ENCODE data around the gene TTC32.

TTC32 gene

GRCh38 chr2:19857806-19858205, 44.0 kb downstream of the TTC32 start:
- Histone ChIP-seq H3K9ac (ENCODE audit: low read depth, low read length) (no peak overlapping the region), H3K27me3 (ENCODE audit: control insufficient read depth, insufficient read depth, low read length) (no peaks in the 10 kb centered on the region), H3K4me1 (ENCODE audit: control insufficient read depth, insufficient read depth, low read length) (peaks cover 6% of the 10 kb centered on the region), H3K4me3 (ENCODE audit: low read length) (no peak overlapping the region), H3K36me3 (ENCODE audit: insufficient read depth, low read length) (no peaks in the 10 kb centered on the region), H3K9me3 (replicated peaks; ENCODE audit: low read length) (no peaks in the 10 kb centered on the region), H3K4me2 (ENCODE audit: low read length) (no peak overlapping the region)

GRCh38 chr2:19857100-19857499, 44.7 kb downstream of the TTC32 start:
- Histone ChIP-seq H3K9me3 (replicated peaks; ENCODE audit: low read length) (no peaks in the 10 kb centered on the region), H3K4me2 (ENCODE audit: low read length) (no peak overlapping the region), H3K36me3 (ENCODE audit: insufficient read depth, low read length) (no peaks in the 10 kb centered on the region), H3K4me3 (ENCODE audit: low read length) (no peak overlapping the region), H3K27me3 (ENCODE audit: control insufficient read depth, insufficient read depth, low read length) (no peaks in the 10 kb centered on the region), H3K4me1 (ENCODE audit: control insufficient read depth, insufficient read depth, low read length) (peaks cover 6% of the 10 kb centered on the region), H3K9ac (ENCODE audit: low read depth, low read length) (no peak overlapping the region)

GRCh38 chr2:19855542-19856431, 46.0 kb downstream of the TTC32 start:
- Histone ChIP-seq H3K36me3 (ENCODE audit: insufficient read depth, low read length) (no peaks in the 10 kb centered on the region), H3K4me1 (ENCODE audit: control insufficient read depth, insufficient read depth, low read length) (no peaks in the 10 kb centered on the region), H3K9me3 (replicated peaks; ENCODE audit: low read length) (no peaks in the 10 kb centered on the region), H3K4me2 (ENCODE audit: low read length) (no peak overlapping the region), H3K9ac (ENCODE audit: low read depth, low read length) (no peak overlapping the region), H3K27me3 (ENCODE audit: control insufficient read depth, insufficient read depth, low read length) (no peaks in the 10 kb centered on the region), H3K4me3 (ENCODE audit: low read length) (no peak overlapping the region)

- Histone ChIP-seq H3K4me2 (ENCODE audit: low read length) (no peak overlapping the region), H3K27me3 (ENCODE audit: control insufficient read depth, insufficient read depth, low read length) (no peaks in the 10 kb centered on the region), H3K9ac (ENCODE audit: low read depth, low read length) (no peak overlapping the region), H3K4me3 (ENCODE audit: low read length) (no peak overlapping the region), H3K4me1 (ENCODE audit: control insufficient read depth, insufficient read depth, low read length) (no peaks in the 10 kb centered on the region), H3K9me3 (replicated peaks; ENCODE audit: low read length) (no peaks in the 10 kb centered on the region), H3K36me3 (ENCODE audit: insufficient read depth, low read length) (no peaks in the 10 kb centered on the region)
Observed at GRCh38 chr2:19854596-19855541, 46.9 kb downstream of the TTC32 start.

GRCh38 chr2:19851116-19851695, 50.6 kb downstream of the TTC32 start:
- no peaks in the 10 kb centered on the region for H3K4me1 ChIP-seq (ENCODE audit: control insufficient read depth, insufficient read depth, low read length)
- H3K4me3 ChIP-seq (ENCODE audit: low read length), result no peak overlapping the region
- H3K27me3 ChIP-seq (ENCODE audit: control insufficient read depth, insufficient read depth, low read length), result peaks cover 2% of the 10 kb centered on the region
- H3K9me3 ChIP-seq (replicated peaks; ENCODE audit: low read length), result no peaks in the 10 kb centered on the region
- H3K36me3 ChIP-seq (ENCODE audit: insufficient read depth, low read length), result no peaks in the 10 kb centered on the region
- no peak overlapping the region for H3K4me2 ChIP-seq (ENCODE audit: low read length)
- H3K9ac ChIP-seq (ENCODE audit: low read depth, low read length), result no peak overlapping the region

GRCh38 chr2:19850056-19851050, 51.4 kb downstream of the TTC32 start:
- H3K9me3 ChIP-seq (replicated peaks; ENCODE audit: low read length), result no peaks in the 10 kb centered on the region
- no peak overlapping the region for H3K9ac ChIP-seq (ENCODE audit: low read depth, low read length)
- H3K4me1 ChIP-seq (ENCODE audit: control insufficient read depth, insufficient read depth, low read length), result no peaks in the 10 kb centered on the region
- no peak overlapping the region for H3K4me3 ChIP-seq (ENCODE audit: low read length)
- peaks cover 7% of the 10 kb centered on the region for H3K27me3 ChIP-seq (ENCODE audit: control insufficient read depth, insufficient read depth, low read length)
- no peaks in the 10 kb centered on the region for H3K36me3 ChIP-seq (ENCODE audit: insufficient read depth, low read length)
- no peak overlapping the region for H3K4me2 ChIP-seq (ENCODE audit: low read length)

- Histone ChIP-seq H3K4me2 (ENCODE audit: low read length) (no peak overlapping the region), H3K27me3 (ENCODE audit: control insufficient read depth, insufficient read depth, low read length) (peaks cover 7% of the 10 kb centered on the region), H3K36me3 (ENCODE audit: insufficient read depth, low read length) (no peaks in the 10 kb centered on the region), H3K4me3 (ENCODE audit: low read length) (no peak overlapping the region), H3K4me1 (ENCODE audit: control insufficient read depth, insufficient read depth, low read length) (no peaks in the 10 kb centered on the region), H3K9ac (ENCODE audit: low read depth, low read length) (no peak overlapping the region), H3K9me3 (replicated peaks; ENCODE audit: low read length) (no peaks in the 10 kb centered on the region)
Observed at GRCh38 chr2:19848952-19849351, 52.8 kb downstream of the TTC32 start.

GRCh38 chr2:19848029-19848750, 53.6 kb downstream of the TTC32 start:
- Histone ChIP-seq H3K9ac (ENCODE audit: low read depth, low read length) (no peak overlapping the region), H3K9me3 (replicated peaks; ENCODE audit: low read length) (no peaks in the 10 kb centered on the region), H3K4me2 (ENCODE audit: low read length) (no peak overlapping the region), H3K4me1 (ENCODE audit: control insufficient read depth, insufficient read depth, low read length) (no peaks in the 10 kb centered on the region), H3K36me3 (ENCODE audit: insufficient read depth, low read length) (no peaks in the 10 kb centered on the region), H3K4me3 (ENCODE audit: low read length) (no peak overlapping the region), H3K27me3 (ENCODE audit: control insufficient read depth, insufficient read depth, low read length) (peaks cover 7% of the 10 kb centered on the region)

GRCh38 chr2:19847486-19847885, 54.3 kb downstream of the TTC32 start:
- no peaks in the 10 kb centered on the region for H3K36me3 ChIP-seq (ENCODE audit: insufficient read depth, low read length)
- H3K4me1 ChIP-seq (ENCODE audit: control insufficient read depth, insufficient read depth, low read length), result no peaks in the 10 kb centered on the region
- H3K9ac ChIP-seq (ENCODE audit: low read depth, low read length), result no peak overlapping the region
- no peak overlapping the region for H3K4me3 ChIP-seq (ENCODE audit: low read length)
- peaks cover 7% of the 10 kb centered on the region for H3K27me3 ChIP-seq (ENCODE audit: control insufficient read depth, insufficient read depth, low read length)
- H3K9me3 ChIP-seq (replicated peaks; ENCODE audit: low read length), result no peaks in the 10 kb centered on the region
- H3K4me2 ChIP-seq (ENCODE audit: low read length), result no peak overlapping the region
